ENCODE results near the gene CBR1.

The CBR1 gene

GRCh38 chr21:36120304-36120888, 50.6 kb downstream of the CBR1 start:
- FAIRE-seq = no peak

Measured in colon (tissue), 2 donors.